ENCODE measurements around the gene SERPINA10. TPM values are rescaled to one million over a fixed set of nuclear protein-coding genes. Genes with fewer than 3 reads are reported as not detected.
"Not testable (repeated sequence)": the region's sequence is repeated elsewhere in the genome, so short reads cannot be mapped to it uniquely, and the experiment has no call there.

Gene SERPINA10
- total RNA-seq, 1 experiment from 2014 or later: not detected

GRCh38 chr14:94314890-94315289 lies 21.8 kb upstream of the SERPINA10 start:
- no peak for DNase-seq (ENCODE audit: low spot score)

- no peak for DNase-seq (ENCODE audit: low spot score)
Measured at GRCh38 chr14:94313991-94314655, 21.1 kb upstream of the SERPINA10 start.

GRCh38 chr14:94312481-94313246 lies 19.6 kb upstream of the SERPINA10 start:
- no peak for DNase-seq (ENCODE audit: low spot score)

GRCh38 chr14:94310248-94310647 lies 17.2 kb upstream of the SERPINA10 start:
- no peak for DNase-seq (ENCODE audit: low spot score)

GRCh38 chr14:94309721-94310120 lies 16.7 kb upstream of the SERPINA10 start:
- no peak for DNase-seq (ENCODE audit: low spot score)

GRCh38 chr14:94307410-94307992 lies 14.4 kb upstream of the SERPINA10 start:
- peak; percentile 50 for DNase-seq (ENCODE audit: low spot score)

DNA sequence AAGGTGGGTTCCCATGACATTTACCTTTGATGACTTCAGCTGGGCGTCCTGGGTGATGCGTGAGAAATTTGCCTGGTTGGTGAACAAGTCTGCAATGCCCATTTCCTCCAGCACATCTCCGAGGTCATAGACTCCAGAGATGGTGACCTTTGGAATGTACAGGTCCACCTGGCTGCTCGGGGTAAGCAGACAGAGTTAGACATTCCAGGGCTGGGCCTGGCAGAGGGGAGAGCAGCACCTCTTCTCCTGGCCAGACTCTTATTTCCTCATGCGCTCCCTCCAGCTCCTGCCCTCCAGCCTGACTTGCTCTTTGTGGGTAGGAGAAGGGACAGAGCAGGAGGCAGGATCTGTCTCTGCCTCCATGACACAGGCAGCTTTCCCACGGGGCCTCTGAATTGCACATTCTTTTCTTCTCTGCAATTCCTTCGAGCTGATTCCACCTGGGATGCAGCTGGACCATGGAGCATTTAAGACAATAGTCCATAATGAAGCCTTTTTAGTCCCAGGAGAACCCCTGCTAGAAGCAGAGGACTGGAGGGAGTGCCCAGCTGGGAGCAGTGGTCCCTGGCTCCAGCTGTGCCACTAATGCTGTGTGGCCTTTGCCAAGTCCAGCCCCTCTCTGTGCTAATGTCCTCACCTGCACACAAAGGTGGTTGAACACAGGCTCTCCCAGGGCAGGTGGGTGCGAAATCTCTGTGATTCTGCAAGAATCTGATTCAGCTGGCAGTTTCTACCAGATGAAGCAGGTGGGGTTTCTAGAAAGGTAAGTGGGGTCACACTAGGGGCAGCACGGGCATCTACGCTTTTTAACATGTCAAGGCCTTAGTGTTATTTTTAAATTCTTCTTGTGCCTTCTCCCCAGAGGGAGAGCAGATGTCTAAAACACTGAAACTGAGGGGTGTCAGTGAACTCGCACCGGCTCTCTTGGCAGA lies 13.2 kb upstream of the SERPINA10 start:
- DNase-seq (ENCODE audit: low spot score): no peak

GRCh38 chr14:94305620-94306019 lies 12.6 kb upstream of the SERPINA10 start:
- DNase-seq (ENCODE audit: low spot score): no peak

DNA sequence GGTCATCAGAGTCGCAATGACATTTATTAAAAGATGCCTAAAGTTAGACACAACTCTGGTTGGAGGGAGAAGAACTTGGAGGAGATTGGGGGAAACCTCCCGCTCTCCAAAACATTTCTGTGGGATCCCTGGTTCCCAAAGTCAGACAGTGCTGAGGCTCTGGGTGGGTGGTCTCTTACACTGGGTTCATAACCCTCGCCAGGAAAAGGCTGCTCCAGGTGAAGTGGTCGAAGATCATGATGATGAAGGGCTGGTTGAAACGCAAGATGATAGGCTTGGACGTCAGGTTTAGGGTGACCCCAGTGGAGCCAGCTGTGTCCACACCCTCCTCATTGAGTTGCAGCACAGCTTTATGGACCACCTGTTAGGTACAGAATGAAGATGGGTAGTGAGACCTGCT lies 11.2 kb upstream of the SERPINA10 start:
- no peak for DNase-seq (ENCODE audit: low spot score)

- no peak for DNase-seq (ENCODE audit: low spot score)
Measured at GRCh38 chr14:94303111-94303510, 10.0 kb upstream of the SERPINA10 start.

GRCh38 chr14:94298130-94298529 lies 5.1 kb upstream of the SERPINA10 start:
- DNase-seq (ENCODE audit: low spot score): no peak

GRCh38 chr14:94296181-94296545 lies 3.1 kb upstream of the SERPINA10 start:
- not testable (repeated sequence) for DNase-seq (ENCODE audit: low spot score)

- no peak for DNase-seq (ENCODE audit: low spot score)
Measured at GRCh38 chr14:94295360-94296180, 2.5 kb upstream of the SERPINA10 start.

DNA sequence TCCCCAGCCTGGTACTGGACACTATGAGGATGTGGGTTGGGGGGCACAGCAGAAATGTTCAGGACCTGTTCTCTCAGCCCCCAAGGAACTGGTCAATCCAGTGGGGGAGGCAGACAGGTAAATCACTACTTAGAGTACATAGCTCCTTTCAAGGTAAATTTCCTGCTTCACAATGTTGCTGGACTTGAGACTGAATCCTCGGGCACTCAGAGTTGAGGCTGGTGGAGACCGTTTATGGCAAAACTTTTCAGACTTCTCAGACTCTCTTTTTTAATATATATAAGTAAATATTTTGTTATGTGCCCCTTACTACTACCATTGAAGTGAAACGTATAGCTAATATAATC lies 483 bp upstream of the SERPINA10 start:
- no peak for DNase-seq (ENCODE audit: low spot score)

DNA sequence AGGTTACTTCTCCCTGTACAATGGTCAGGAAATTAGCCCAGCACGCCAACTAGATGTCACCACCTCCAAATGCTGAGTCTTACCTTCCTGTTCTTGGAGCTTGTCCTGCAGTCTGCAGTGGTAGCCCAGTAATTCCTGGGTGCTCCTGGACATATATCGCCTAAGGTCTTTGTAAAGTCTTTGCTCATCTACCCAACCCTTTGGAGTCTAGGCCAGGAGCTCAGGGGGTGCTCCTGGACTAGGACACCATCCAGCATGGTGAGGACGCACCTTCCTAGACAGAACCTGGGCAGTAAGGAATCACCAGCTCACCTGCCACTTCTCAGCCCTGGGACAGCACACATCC lies 569 bp downstream of the SERPINA10 start:
- DNase-seq (ENCODE audit: low spot score): no peak

DNA sequence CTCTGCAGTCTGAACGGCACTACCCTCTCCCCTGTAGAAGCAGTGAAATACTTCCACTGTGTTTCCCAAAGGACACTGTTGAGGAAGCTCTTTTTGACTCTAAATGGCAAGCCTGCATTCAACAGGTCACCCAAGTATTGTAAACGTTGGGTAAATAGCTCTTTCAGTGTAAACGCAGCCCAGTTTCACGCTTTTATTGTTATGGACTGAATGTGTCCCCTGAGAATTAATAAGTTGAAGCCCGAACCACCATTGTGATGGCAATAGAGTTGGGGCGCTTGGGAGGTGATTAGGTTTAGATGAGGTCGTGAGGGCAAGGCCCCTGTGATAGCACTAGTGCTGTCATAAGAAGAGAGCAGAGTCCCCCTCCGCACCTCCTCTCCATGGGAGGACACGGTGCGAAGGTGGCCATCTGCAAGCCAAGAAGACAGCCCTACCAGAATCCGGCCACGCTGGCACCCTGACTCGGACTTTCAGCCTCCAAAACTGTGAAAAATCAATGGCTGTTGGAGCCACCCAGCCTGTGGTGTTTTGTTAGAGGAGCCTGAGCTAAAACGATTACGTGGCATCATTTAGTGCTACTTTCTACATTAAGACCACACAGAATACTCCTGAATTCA lies 1.1 kb downstream of the SERPINA10 start:
- no peak for DNase-seq (ENCODE audit: low spot score)

DNA sequence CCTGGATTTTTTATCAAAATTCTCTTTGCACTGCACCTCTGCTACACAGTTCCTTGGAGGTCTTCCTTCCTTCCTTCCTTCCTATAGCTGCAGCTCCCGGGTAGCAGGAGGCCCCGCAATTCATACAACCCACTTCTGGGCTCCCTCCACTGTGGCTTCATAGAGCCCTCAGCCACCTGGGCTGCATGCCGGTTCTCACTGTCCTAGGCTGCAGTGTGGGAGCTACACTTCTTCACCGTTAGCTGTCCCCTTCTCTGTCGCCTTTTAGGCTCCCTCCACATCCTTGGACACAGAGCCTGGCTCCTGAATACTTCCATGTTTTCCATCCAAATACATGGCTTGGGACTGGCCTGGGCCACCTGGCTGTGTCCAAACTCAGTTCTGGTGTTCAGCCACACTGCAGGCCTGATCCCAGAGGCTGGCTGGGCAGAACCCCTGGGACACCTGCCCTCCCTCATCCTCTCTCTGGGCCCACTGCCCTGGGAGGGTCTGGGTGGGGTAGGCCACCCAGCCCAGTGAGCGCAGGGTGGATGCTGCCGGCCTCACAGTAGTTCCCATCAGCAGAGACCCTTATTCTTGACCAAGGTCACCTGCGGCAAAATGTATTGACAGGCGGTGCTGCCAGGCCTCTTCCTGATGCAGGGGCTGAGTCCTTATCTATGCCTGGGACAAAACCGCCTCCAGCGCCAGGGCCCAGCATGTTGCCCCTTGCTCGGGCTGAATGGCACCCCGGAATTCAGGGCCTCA lies 1.7 kb downstream of the SERPINA10 start:
- DNase-seq (ENCODE audit: low spot score): no peak

DNA sequence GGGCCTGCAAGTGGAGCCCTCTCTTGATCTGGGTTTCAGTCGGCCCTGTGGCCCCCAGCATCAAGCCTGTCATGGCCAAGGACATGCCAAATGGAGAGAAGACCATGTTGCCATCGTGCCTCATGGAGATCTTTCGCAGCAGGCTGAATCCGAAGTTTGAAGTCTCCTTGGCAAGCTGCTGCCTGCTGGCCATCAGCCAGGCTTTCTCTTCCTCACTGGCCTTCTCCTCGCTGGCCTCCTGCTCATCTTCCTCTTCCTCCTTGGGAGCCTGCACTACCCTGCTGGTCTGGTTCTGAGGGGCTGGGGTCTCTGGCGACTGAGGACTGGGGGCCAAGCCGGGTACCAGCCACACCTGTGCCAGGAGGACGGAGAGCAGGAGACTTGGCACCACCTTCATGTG lies 2.9 kb downstream of the SERPINA10 start:
- DNase-seq (ENCODE audit: low spot score): no peak

GRCh38 chr14:94288610-94289465 lies 4.2 kb downstream of the SERPINA10 start:
- no peak for DNase-seq (ENCODE audit: low spot score)
